H9 (cell line): ENCODE results near the gene RUSF1. TPM values are rescaled to one million over a fixed set of nuclear protein-coding genes. Genes with fewer than 3 reads are reported as not detected.

Experiments
- DNase-seq: peaks from one replicate; pipeline ENCODE4 v3.0.0-alpha.2; 2017
- H2AFZ ChIP-seq: one replicate; pipeline ENCODE4 v1.6.1; 2013; ENCODE audit warnings: mild to moderate bottlenecking, low read length, control low read depth, moderate library complexity
- H2AK5ac ChIP-seq: 2 replicates; pipeline ENCODE4 v1.6.1; 2013; ENCODE audit warnings: low read length, control low read depth, mixed read lengths; ENCODE audit not compliant: insufficient read length
- H2BK120ac ChIP-seq: one replicate; pipeline ENCODE4 v1.6.1; 2013; ENCODE audit warnings: low read depth, mild to moderate bottlenecking, low read length, control low read depth, inconsistent platforms; ENCODE audit not compliant: poor library complexity, severe bottlenecking
- H2BK12ac ChIP-seq: 2 replicates; pipeline ENCODE4 v1.6.1; 2013; ENCODE audit warnings: low read length, control low read depth, mixed read lengths, low read depth; ENCODE audit not compliant: insufficient read length
- H2BK15ac ChIP-seq: 2 replicates; pipeline ENCODE4 v1.6.1; 2013; ENCODE audit warnings: low read depth, low read length, control low read depth
- H2BK20ac ChIP-seq: one replicate; pipeline ENCODE4 v1.6.1; 2013; ENCODE audit warnings: low read depth, mild to moderate bottlenecking, low read length, control low read depth, inconsistent platforms; ENCODE audit not compliant: poor library complexity, severe bottlenecking
- H2BK5ac ChIP-seq: 2 replicates; pipeline ENCODE4 v1.6.1; 2013; ENCODE audit warnings: low read length, control low read depth, mixed read lengths; ENCODE audit not compliant: insufficient read length
- H3K14ac ChIP-seq: 2 replicates; pipeline ENCODE4 v1.6.1; 2013; ENCODE audit warnings: low read length, control low read depth; ENCODE audit not compliant: insufficient read depth
- H3K18ac ChIP-seq: 2 replicates; pipeline ENCODE4 v1.6.1; 2013; ENCODE audit warnings: low read depth, mild to moderate bottlenecking, mixed read lengths, low read length, control low read depth; ENCODE audit not compliant: insufficient read length
- H3K23ac ChIP-seq: 2 replicates; pipeline ENCODE4 v1.6.1; 2013; ENCODE audit warnings: low read length, control low read depth, mixed read lengths, low read depth; ENCODE audit not compliant: insufficient read length
- H3K23me2 ChIP-seq: 2 replicates; pipeline ENCODE4 v1.6.1; 2013; ENCODE audit warnings: low read depth, mild to moderate bottlenecking, mixed read lengths, low read length, control low read depth; ENCODE audit not compliant: insufficient read length, poor library complexity, severe bottlenecking
- H3K27ac ChIP-seq: 2 replicates; pipeline ENCODE4 v1.5.1; 2013; ENCODE audit warnings: low read length, control low read depth, mixed read lengths, low read depth; ENCODE audit not compliant: insufficient read length
- H3K27me3 ChIP-seq: 2 replicates; pipeline ENCODE4 v1.6.1; 2013; ENCODE audit warnings: low read length, control low read depth, inconsistent platforms; ENCODE audit not compliant: insufficient read depth
- H3K4ac ChIP-seq: 2 replicates; pipeline ENCODE4 v1.6.1; 2013; ENCODE audit warnings: low read depth, mild to moderate bottlenecking, control low read depth, inconsistent platforms, low read length, moderate library complexity
- H3K4me1 ChIP-seq: 2 replicates; pipeline ENCODE4 v1.6.1; 2013; ENCODE audit warnings: low read length, control low read depth, inconsistent platforms; ENCODE audit not compliant: insufficient read depth
- H3K4me2 ChIP-seq: 2 replicates; pipeline ENCODE4 v1.6.1; 2013; ENCODE audit warnings: low read length, control low read depth, mixed read lengths; ENCODE audit not compliant: insufficient read length, insufficient read depth
- H3K56ac ChIP-seq: 2 replicates; pipeline ENCODE4 v1.6.1; 2013; ENCODE audit warnings: low read depth, mild to moderate bottlenecking, mixed read lengths, low read length, control low read depth; ENCODE audit not compliant: insufficient read length
- H3K79me1 ChIP-seq: 2 replicates; pipeline ENCODE4 v1.6.1; 2013; ENCODE audit warnings: low read depth, mild to moderate bottlenecking, moderate library complexity, low read length, control low read depth, inconsistent platforms; ENCODE audit not compliant: insufficient read depth, poor library complexity, severe bottlenecking
- H3K79me2 ChIP-seq: 2 replicates; pipeline ENCODE4 v1.6.1; 2013; ENCODE audit warnings: low read length, control low read depth, inconsistent platforms; ENCODE audit not compliant: insufficient read depth
- H3K9ac ChIP-seq: 2 replicates; pipeline ENCODE4 v1.6.1; 2013; ENCODE audit warnings: low read length, control low read depth, mixed read lengths; ENCODE audit not compliant: insufficient read length; ENCODE audit errors: extremely low read depth
- H3K9me3 ChIP-seq: one replicate; pipeline ENCODE4 v1.6.1; 2013; ENCODE audit warnings: low read depth, low read length, inconsistent platforms; ENCODE audit not compliant: control insufficient read depth
- H3T11ph ChIP-seq: one replicate; pipeline ENCODE4 v1.6.1; 2013; ENCODE audit warnings: mild to moderate bottlenecking, low read length, control low read depth, inconsistent platforms
- H4K20me1 ChIP-seq: one replicate; pipeline ENCODE4 v1.6.1; 2013; ENCODE audit not compliant: control insufficient read depth, insufficient read length, insufficient read depth
- H4K5ac ChIP-seq: 2 replicates; pipeline ENCODE4 v1.6.1; 2013; ENCODE audit warnings: low read depth, mild to moderate bottlenecking, mixed read lengths, low read length, control low read depth; ENCODE audit not compliant: insufficient read length
- H4K8ac ChIP-seq: replicated peaks from 2 replicates; pipeline ENCODE4 v1.6.1; 2013; ENCODE audit warnings: low read length, control low read depth, mixed read lengths, low read depth; ENCODE audit not compliant: insufficient read length
- H4K91ac ChIP-seq: 2 replicates; pipeline ENCODE4 v1.6.1; 2013; ENCODE audit warnings: low read depth, mild to moderate bottlenecking, moderate library complexity, mixed read lengths, low read length, control low read depth; ENCODE audit not compliant: insufficient read length
- H3K27ac Mint-ChIP-seq, 3 experiments: 2 replicates in 2 of 3; 3 replicates in 1 of 3; pipeline ENCODE4 v1.8.0; 2020 to 2021; ENCODE audit warnings: mixed read lengths in 3 of 3, mild to moderate bottlenecking in 1 of 3, moderate library complexity in 1 of 3
- H3K27me3 Mint-ChIP-seq: 2 replicates; pipeline ENCODE4 v1.8.0; 2021; ENCODE audit warnings: low read depth, mild to moderate bottlenecking, moderate library complexity, mixed read lengths
- H3K36me3 Mint-ChIP-seq, 3 experiments: 2 replicates in 2 of 3; 3 replicates in 1 of 3; pipeline ENCODE4 v1.8.0; 2020 to 2021; ENCODE audit warnings: low read depth in 3 of 3, mixed read lengths in 3 of 3; ENCODE audit not compliant: insufficient read depth in 1 of 3
- H3K4me1 Mint-ChIP-seq, 2 experiments: 2 replicates each; pipeline ENCODE4 v1.8.0; 2020; ENCODE audit warnings: mixed read lengths in 2 of 2
- H3K4me3 Mint-ChIP-seq, 2 experiments: 2 replicates in 1 of 2; 3 replicates in 1 of 2; pipeline ENCODE4 v1.8.0; 2020 to 2021; ENCODE audit warnings: mild to moderate bottlenecking in 2 of 2, mixed read lengths in 2 of 2, moderate library complexity in 1 of 2
- H3K9me3 Mint-ChIP-seq, 2 experiments: 2 replicates in 1 of 2; 3 replicates in 1 of 2; pipeline ENCODE4 v1.8.0; 2020; ENCODE audit warnings: mild to moderate bottlenecking in 2 of 2, mixed read lengths in 2 of 2, moderate library complexity in 1 of 2
- WGBS: extraction: QIAGEN DNeasy Blood & Tissue Kit; methylation state at CpG from one replicate; pipeline ENCODE4 v1.1.7; 2013; ENCODE audit warnings: missing lambda C conversion rate, low lambda C conversion rate, mixed read lengths; ENCODE audit not compliant: insufficient read length; ENCODE audit errors: extremely low coverage; 5-methylcytosine and 5-hydroxymethylcytosine counted together
- total RNA-seq: library from RNA; stranded (reverse); gene quantifications from 2 replicates; pipeline ENCODE4 v1.2.1, GENCODE V29; 2021
- TF ChIP-seq, protein P1 (sequence below): fragments of 200-600 bp; sonication (generic); conservative IDR thresholded peaks from 3 replicates; pipeline ENCODE4 v1.8.0; 2021; ENCODE audit warnings: antibody characterized with exemption, mild to moderate bottlenecking

The RUSF1 gene
- total RNA-seq, 1 experiment from 2014 or later = 33.4 TPM

DNA sequence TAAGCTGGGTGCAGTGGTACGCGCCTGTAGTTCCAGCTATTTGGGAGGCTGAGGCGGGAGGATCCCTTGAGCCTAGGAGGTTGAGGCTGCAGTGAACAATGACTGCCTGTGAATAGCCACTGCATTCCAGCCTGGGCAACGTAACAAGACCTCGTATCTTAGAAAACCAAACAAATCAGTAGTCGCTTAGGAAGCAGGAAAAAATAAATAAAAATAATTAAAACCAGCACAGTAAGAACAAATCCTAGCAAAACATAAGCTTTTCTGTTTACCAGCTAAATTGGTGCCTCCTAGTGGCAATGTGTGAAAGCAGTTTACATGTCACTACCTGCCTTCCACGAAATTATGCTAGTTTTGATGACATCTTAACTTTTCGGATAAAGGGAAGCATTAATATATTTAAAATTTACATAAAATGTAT, 47.6 kb downstream of the RUSF1 start:
- Histone ChIP-seq H3K18ac (no peak overlapping the region), H3K79me1 (peaks cover 4% of the 10 kb centered on the region), H3K79me2 (no peaks in the 10 kb centered on the region; the same call in 1 of the 2 replicates), H2BK20ac (no peak overlapping the region), H3K4me1 (peaks cover 2% of the 10 kb centered on the region; the same call in 1 of the 2 replicates), H2BK15ac (no peak overlapping the region), H3K4ac (no peak overlapping the region), H3K56ac (no peak overlapping the region), H2AFZ (no peak overlapping the region), H4K20me1 (no peaks in the 10 kb centered on the region), H3K23ac (no peak overlapping the region), H2AK5ac (no peak overlapping the region), H3K9me3 (no peaks in the 10 kb centered on the region), H3K9ac (no peak overlapping the region), H3T11ph (no peak overlapping the region), H3K4me2 (peak overlapping the region; percentile 88), H2BK120ac (no peak overlapping the region), H4K5ac (no peak overlapping the region), H2BK12ac (no peak overlapping the region), H3K27me3 (no peaks in the 10 kb centered on the region), H3K23me2 (peaks cover 8% of the 10 kb centered on the region), H4K8ac (no peak overlapping the region), H3K27ac (no peak overlapping the region), H3K14ac (no peak overlapping the region), H2BK5ac (no peak overlapping the region), H4K91ac (no peak overlapping the region)
- peak overlapping the region; percentile 81 to 88 for H3K4me3 Mint-ChIP-seq
- TF ChIP-seq, protein P1, sequence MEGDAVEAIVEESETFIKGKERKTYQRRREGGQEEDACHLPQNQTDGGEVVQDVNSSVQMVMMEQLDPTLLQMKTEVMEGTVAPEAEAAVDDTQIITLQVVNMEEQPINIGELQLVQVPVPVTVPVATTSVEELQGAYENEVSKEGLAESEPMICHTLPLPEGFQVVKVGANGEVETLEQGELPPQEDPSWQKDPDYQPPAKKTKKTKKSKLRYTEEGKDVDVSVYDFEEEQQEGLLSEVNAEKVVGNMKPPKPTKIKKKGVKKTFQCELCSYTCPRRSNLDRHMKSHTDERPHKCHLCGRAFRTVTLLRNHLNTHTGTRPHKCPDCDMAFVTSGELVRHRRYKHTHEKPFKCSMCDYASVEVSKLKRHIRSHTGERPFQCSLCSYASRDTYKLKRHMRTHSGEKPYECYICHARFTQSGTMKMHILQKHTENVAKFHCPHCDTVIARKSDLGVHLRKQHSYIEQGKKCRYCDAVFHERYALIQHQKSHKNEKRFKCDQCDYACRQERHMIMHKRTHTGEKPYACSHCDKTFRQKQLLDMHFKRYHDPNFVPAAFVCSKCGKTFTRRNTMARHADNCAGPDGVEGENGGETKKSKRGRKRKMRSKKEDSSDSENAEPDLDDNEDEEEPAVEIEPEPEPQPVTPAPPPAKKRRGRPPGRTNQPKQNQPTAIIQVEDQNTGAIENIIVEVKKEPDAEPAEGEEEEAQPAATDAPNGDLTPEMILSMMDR = peak; percentile 80
- WGBS = no CpG with 5 or more reads among the region's 8 CpGs
- H3K27me3 Mint-ChIP-seq = no peaks in the 10 kb centered on the region
- peaks cover 0 to 2% of the 10 kb centered on the region in 2 experiments; a peak in 1 of 5 replicates for H3K9me3 Mint-ChIP-seq
- peaks cover 2 to 27% (median 24%) of the 10 kb centered on the region in 3 experiments; a peak in 6 of 7 replicates for H3K36me3 Mint-ChIP-seq
- peaks cover 15 to 16% of the 10 kb centered on the region in 2 experiments for H3K4me1 Mint-ChIP-seq
- no peak for DNase-seq
- peak overlapping the region in 2 of 3 experiments; percentile 97 to 98; a peak in 2 of 7 replicates for H3K27ac Mint-ChIP-seq
